Testis (tissue), 3 donors: Measurements from ENCODE around the gene TLE1. TPM values are rescaled to one million over a fixed set of nuclear protein-coding genes. Genes with fewer than 3 reads are reported as not detected.

Experiments used
- DNase-seq: peaks from one replicate; pipeline ENCODE4 v3.0.0-alpha.2; 2019
- H3K27ac ChIP-seq, 2 donors: fragments of 200-600 bp; sonication (generic); one replicate each; pipeline ENCODE4 v1.5.1; 2019
- H3K27me3 ChIP-seq: fragments of 200-600 bp; sonication (generic); one replicate; pipeline ENCODE4 v1.5.1; 2019
- H3K36me3 ChIP-seq: fragments of 200-600 bp; sonication (generic); one replicate; pipeline ENCODE4 v1.5.1; 2017; ENCODE audit warnings: low read depth; ENCODE audit errors: missing control alignments
- H3K4me1 ChIP-seq: fragments of 200-600 bp; sonication (generic); one replicate; pipeline ENCODE4 v1.5.1; 2019
- H3K4me3 ChIP-seq, 2 donors: fragments of 200-600 bp; sonication (generic); one replicate each; pipeline ENCODE4 v1.5.1; 2017 to 2019
- H3K9me3 ChIP-seq: fragments of 200-600 bp; sonication (generic); one replicate; pipeline ENCODE4 v1.5.1; 2017
- POLR2A ChIP-seq: fragments of 450-650 bp; IDR thresholded peaks from one replicate; pipeline ENCODE4 v1.6.1; 2017; ENCODE audit warnings: antibody characterized with exemption, mild to moderate bottlenecking, moderate library complexity
- WGBS, 2 donors: methylation state at CpG; one replicate each; pipeline ENCODE4 v1.1.5; 2018; 5-methylcytosine and 5-hydroxymethylcytosine counted together
- intact Hi-C: fragments of 100-400 bp; cut with DNase I; formaldehyde crosslinking; loops from one replicate; pipeline ENCODE4 v1.15.1; 2023; ENCODE audit warnings: low total_unique reads
- polyA plus RNA-seq: library from polyadenylated mRNA; stranded (reverse); fragments of 350-450 nt; fragmentation: Illumina TruSeq; extraction: RNeasy Lipid Tissue Mini Kit (QIAGEN cat#74804); gene quantifications from one replicate; pipeline ENCODE4 v1.2.3, GENCODE V29; 2014; ENCODE audit warnings: low read depth, low replicate concordance; ENCODE audit not compliant: insufficient read depth
- total RNA-seq, 2 donors: library from RNA; depleted of rRNA; stranded (reverse); fragments of >200 nt; gene quantifications; one replicate each; pipeline ENCODE4 v1.2.3, GENCODE V29; 2016
- TF ChIP-seq, protein P1 (sequence below), 3 experiments: fragments of 450-650 bp in 2 of 3; fragments of 200-600 bp in 1 of 3; sonication (generic) in 1 of 3; IDR thresholded peaks; one replicate each; pipeline ENCODE4 v1.5.1; 2016 to 2019; ENCODE audit warnings: antibody characterized with exemption in 3 of 3, mild to moderate bottlenecking in 2 of 3, moderate library complexity in 1 of 3

The TLE1 gene
- total and polyA plus RNA-seq, 3 donors from 2014 or later = 53.3 to 95.8 (median 81.0) TPM

DNA sequence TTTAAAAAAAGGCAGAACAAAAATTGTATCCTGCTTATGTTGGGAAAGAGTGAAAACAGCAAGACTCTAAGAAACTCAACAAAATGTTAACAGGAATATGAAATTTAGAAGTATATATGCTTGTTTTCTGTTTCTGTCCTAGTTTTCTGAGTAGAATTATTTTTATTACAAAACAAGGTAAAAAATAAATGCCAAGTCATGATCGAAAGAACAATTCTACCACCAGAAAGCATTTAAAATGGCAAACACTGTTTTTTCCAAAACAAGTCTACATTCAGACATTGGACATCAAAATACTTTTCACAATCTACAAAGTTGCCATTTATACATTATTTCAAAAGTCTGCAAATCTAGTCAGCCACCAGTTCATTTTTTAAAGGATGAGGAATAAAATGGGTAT is 102.6 kb downstream of the TLE1 start:
- Histone ChIP-seq H3K9me3 (no peaks in the 10 kb centered on the region), H3K27ac (no peak overlapping the region), H3K4me3 (no peak overlapping the region), H3K36me3 (no peaks in the 10 kb centered on the region), H3K27me3 (no peaks in the 10 kb centered on the region), H3K4me1 (peaks cover 13% of the 10 kb centered on the region)
- TF ChIP-seq, protein P1, sequence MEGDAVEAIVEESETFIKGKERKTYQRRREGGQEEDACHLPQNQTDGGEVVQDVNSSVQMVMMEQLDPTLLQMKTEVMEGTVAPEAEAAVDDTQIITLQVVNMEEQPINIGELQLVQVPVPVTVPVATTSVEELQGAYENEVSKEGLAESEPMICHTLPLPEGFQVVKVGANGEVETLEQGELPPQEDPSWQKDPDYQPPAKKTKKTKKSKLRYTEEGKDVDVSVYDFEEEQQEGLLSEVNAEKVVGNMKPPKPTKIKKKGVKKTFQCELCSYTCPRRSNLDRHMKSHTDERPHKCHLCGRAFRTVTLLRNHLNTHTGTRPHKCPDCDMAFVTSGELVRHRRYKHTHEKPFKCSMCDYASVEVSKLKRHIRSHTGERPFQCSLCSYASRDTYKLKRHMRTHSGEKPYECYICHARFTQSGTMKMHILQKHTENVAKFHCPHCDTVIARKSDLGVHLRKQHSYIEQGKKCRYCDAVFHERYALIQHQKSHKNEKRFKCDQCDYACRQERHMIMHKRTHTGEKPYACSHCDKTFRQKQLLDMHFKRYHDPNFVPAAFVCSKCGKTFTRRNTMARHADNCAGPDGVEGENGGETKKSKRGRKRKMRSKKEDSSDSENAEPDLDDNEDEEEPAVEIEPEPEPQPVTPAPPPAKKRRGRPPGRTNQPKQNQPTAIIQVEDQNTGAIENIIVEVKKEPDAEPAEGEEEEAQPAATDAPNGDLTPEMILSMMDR (IDR thresholded peaks at IDR 0.05) = no peak
- intact Hi-C loops = no loop called here
- no peak for DNase-seq
- WGBS, 2 donors = 78 to 94% methylated on average over 1 of the region's 1 CpG

- H3K4me3 ChIP-seq = no peak overlapping the region
- H3K9me3 ChIP-seq = no peaks in the 10 kb centered on the region
- peaks cover 9% of the 10 kb centered on the region for H3K4me1 ChIP-seq
- no peak overlapping the region for H3K27ac ChIP-seq
- H3K27me3 ChIP-seq = no peaks in the 10 kb centered on the region
- no peak for DNase-seq
- 85% methylated on average over 11 of the region's 11 CpGs for WGBS, 2 donors
- no peaks in the 10 kb centered on the region for H3K36me3 ChIP-seq
- intact Hi-C loops = no loop called here
- TF ChIP-seq POLR2A = no peak
- TF ChIP-seq, protein P1 (IDR thresholded peaks at IDR 0.05) = no peak
Measured at GRCh38 chr9:81585191-81585763, 104.1 kb downstream of the TLE1 start.

DNA sequence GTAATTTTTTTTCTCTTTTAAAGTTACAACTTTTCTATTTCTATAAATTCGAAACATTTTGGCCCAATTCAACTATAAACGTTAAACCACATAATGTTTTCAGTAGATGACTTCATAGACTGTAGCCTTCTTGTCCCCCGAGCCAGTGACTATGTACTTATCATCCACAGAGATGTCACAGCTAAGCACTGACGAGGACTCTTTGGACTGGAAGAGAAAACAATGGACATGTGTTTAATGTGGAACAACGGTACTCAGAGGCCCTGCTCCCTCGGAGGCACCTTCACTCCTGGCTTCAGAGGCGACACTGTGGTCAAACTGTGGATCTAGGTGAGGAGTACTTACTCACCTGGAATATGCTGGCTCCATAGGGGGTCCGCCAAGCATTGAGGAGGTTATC is 105.2 kb downstream of the TLE1 start:
- intact Hi-C loops = no loop called here
- TF ChIP-seq, protein P1 (IDR thresholded peaks at IDR 0.05) = no peak
- no peak for TF ChIP-seq POLR2A
- 87 to 95% methylated on average over 8 of the region's 8 CpGs for WGBS, 2 donors

GRCh38 chr9:81581986-81582385 is 107.4 kb downstream of the TLE1 start:
- Histone ChIP-seq H3K9me3 (no peaks in the 10 kb centered on the region), H3K4me3 (no peak overlapping the region), H3K27me3 (no peaks in the 10 kb centered on the region), H3K4me1 (no peaks in the 10 kb centered on the region), H3K27ac (no peak overlapping the region), H3K36me3 (no peaks in the 10 kb centered on the region)
- WGBS, 2 donors = 59 to 68% methylated on average over 3 of the region's 3 CpGs
- DNase-seq = no peak
- intact Hi-C loops = no loop called here
- no peak for TF ChIP-seq POLR2A
- TF ChIP-seq, protein P1 (IDR thresholded peaks at IDR 0.05) = no peak

More for the DNA sequence above, 105.2 kb downstream of the TLE1 start:
- H3K27me3 ChIP-seq = no peaks in the 10 kb centered on the region
- no peaks in the 10 kb centered on the region for H3K9me3 ChIP-seq
- H3K27ac ChIP-seq = no peak overlapping the region
- no peaks in the 10 kb centered on the region for H3K4me1 ChIP-seq
- H3K36me3 ChIP-seq = no peaks in the 10 kb centered on the region
- no peak overlapping the region for H3K4me3 ChIP-seq
- no peak for DNase-seq

DNA sequence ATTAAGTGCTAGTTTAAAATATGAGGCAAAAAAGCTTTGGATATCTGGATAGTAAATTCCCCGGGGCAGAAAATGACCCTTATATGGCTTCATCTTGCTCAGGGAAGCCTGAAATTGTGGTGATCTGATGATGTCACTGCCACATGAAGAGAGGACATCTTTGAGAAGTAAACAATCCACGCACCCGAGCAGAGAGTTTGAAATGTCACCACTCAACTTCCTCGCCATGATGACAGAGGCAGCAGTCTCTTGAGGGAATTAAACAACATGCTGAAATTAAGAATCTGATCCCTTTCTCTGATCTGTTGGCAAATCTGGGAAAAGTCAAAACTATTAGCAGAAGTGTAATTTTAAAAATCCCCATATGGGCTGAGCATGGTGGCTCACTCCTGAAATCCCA is 110.0 kb downstream of the TLE1 start:
- no peaks in the 10 kb centered on the region for H3K36me3 ChIP-seq
- intact Hi-C loops = no loop called here
- no peaks in the 10 kb centered on the region for H3K9me3 ChIP-seq
- H3K27ac ChIP-seq = no peak overlapping the region
- WGBS, 2 donors = 92 to 93% methylated on average over 4 of the region's 4 CpGs
- TF ChIP-seq POLR2A = no peak
- TF ChIP-seq, protein P1 (IDR thresholded peaks at IDR 0.05) = no peak
- no peaks in the 10 kb centered on the region for H3K27me3 ChIP-seq
- DNase-seq = no peak
- H3K4me3 ChIP-seq = no peak overlapping the region
- no peaks in the 10 kb centered on the region for H3K4me1 ChIP-seq
